Uterus (tissue), 2 donors: ENCODE results near the gene SERPINA5.

ENCODE experiments used
- POLR2A ChIP-seq, 2 donors: fragments of 450-650 bp; IDR thresholded peaks; one replicate each; pipeline ENCODE4 v1.6.1; 2016; ENCODE audit warnings: antibody characterized with exemption in 2 of 2, mild to moderate bottlenecking in 1 of 2, moderate library complexity in 1 of 2
- TF ChIP-seq, protein P1 (sequence below), 4 experiments: fragments of 200-600 bp in 2 of 4; fragments of 450-650 bp in 2 of 4; sonication (generic) in 2 of 4; IDR thresholded peaks; one replicate each; pipeline ENCODE4 v1.5.1; 2016 to 2019; ENCODE audit warnings: antibody characterized with exemption in 4 of 4, mild to moderate bottlenecking in 2 of 4, moderate library complexity in 1 of 4

DNA sequence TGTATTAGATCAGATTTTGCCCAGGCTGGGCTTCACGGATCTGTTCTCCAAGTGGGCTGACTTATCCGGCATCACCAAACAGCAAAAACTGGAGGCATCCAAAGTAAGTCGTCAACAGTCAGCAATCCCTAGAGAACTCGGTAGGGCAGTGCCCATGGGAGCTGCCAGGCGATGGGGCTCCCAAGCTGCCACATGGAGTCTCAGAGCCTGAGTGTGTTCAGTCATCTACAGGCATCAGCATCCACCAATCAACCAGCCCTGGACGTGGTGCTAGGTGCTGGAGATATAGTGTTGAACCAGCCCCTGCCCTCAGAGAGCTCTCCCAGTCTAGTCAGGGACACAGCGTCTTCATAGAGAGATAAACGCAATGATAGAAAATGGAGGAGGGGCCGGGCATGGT lies 13.0 kb upstream of the SERPINA5 start:
- TF ChIP-seq, protein P1, sequence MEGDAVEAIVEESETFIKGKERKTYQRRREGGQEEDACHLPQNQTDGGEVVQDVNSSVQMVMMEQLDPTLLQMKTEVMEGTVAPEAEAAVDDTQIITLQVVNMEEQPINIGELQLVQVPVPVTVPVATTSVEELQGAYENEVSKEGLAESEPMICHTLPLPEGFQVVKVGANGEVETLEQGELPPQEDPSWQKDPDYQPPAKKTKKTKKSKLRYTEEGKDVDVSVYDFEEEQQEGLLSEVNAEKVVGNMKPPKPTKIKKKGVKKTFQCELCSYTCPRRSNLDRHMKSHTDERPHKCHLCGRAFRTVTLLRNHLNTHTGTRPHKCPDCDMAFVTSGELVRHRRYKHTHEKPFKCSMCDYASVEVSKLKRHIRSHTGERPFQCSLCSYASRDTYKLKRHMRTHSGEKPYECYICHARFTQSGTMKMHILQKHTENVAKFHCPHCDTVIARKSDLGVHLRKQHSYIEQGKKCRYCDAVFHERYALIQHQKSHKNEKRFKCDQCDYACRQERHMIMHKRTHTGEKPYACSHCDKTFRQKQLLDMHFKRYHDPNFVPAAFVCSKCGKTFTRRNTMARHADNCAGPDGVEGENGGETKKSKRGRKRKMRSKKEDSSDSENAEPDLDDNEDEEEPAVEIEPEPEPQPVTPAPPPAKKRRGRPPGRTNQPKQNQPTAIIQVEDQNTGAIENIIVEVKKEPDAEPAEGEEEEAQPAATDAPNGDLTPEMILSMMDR (IDR thresholded peaks at IDR 0.05), result no peak
- TF ChIP-seq POLR2A (IDR thresholded peaks at IDR 0.05), result no peak
